ENCODE measurements around the gene GPRASP1. TPM values are rescaled to one million over a fixed set of nuclear protein-coding genes. Genes with fewer than 3 reads are reported as not detected.

The GPRASP1 gene
- 4.1 and 5.7 TPM in 2 replicates for total RNA-seq
- long read RNA-seq, partial matches to known transcripts: 0 of 5 reads
- long read RNA-seq, other reads (novel, unspliced or antisense): 5 of 5 reads

- H3K27me3 Mint-ChIP-seq: peaks cover 3% of the 10 kb centered on the region
- DNase-seq (ENCODE audit: low spot score, unreplicated experiment): peak; percentile 21
- H3K9me3 Mint-ChIP-seq (ENCODE audit: low read depth): peaks cover 20% of the 10 kb centered on the region
- H3K36me3 Mint-ChIP-seq (ENCODE audit: insufficient read depth): peaks cover 6% of the 10 kb centered on the region
- H3K4me3 Mint-ChIP-seq (ENCODE audit: low read depth): peak within 1 kb of the TSS; percentile 80
- no peaks in the 10 kb centered on the region for H3K4me1 Mint-ChIP-seq (ENCODE audit: low read depth)
- TF ChIP-seq CTCF (IDR thresholded peaks at IDR 0.05; ENCODE audit: unreplicated experiment): no peak
- peak within 1 kb of the TSS; percentile 27 for H3K27ac Mint-ChIP-seq
These were observed at the start of gene GPRASP1 for GRCh38 chrX:102651242-102652011. TSS of gene GPRASP1 (plus strand) at chrX:102651483. CDS start at chrX:102653914, 2,431 bp downstream.

GRCh38 chrX:102604327-102604726 lies 47.0 kb upstream of the GPRASP1 start:
- no peak for TF ChIP-seq CTCF (IDR thresholded peaks at IDR 0.05; ENCODE audit: unreplicated experiment)
- Mint-ChIP-seq H3K4me1 (ENCODE audit: low read depth) (peaks cover 6% of the 10 kb centered on the region), H3K27ac (no peak overlapping the region), H3K9me3 (ENCODE audit: low read depth) (peaks cover 26% of the 10 kb centered on the region), H3K36me3 (ENCODE audit: insufficient read depth) (peaks cover 13% of the 10 kb centered on the region), H3K4me3 (ENCODE audit: low read depth) (no peak overlapping the region), H3K27me3 (no peaks in the 10 kb centered on the region)
- DNase-seq (ENCODE audit: low spot score, unreplicated experiment): no peak

- Mint-ChIP-seq H3K4me1 (ENCODE audit: low read depth) (no peaks in the 10 kb centered on the region), H3K4me3 (ENCODE audit: low read depth) (no peak overlapping the region)
These were observed 45.2 kb upstream of the GPRASP1 start for GRCh38 chrX:102606115-102606514.

GRCh38 chrX:102610905-102611304 lies 40.4 kb upstream of the GPRASP1 start:
- Mint-ChIP-seq H3K9me3 (ENCODE audit: low read depth) (peaks cover 48% of the 10 kb centered on the region), H3K4me1 (ENCODE audit: low read depth) (no peaks in the 10 kb centered on the region), H3K36me3 (ENCODE audit: insufficient read depth) (peaks cover 17% of the 10 kb centered on the region), H3K4me3 (ENCODE audit: low read depth) (no peak overlapping the region), H3K27me3 (no peaks in the 10 kb centered on the region), H3K27ac (no peak overlapping the region)
- no peak for DNase-seq (ENCODE audit: low spot score, unreplicated experiment)
- no peak for TF ChIP-seq CTCF (IDR thresholded peaks at IDR 0.05; ENCODE audit: unreplicated experiment)

More at GRCh38 chrX:102606115-102606514, 45.2 kb upstream of the GPRASP1 start:
- Mint-ChIP-seq H3K9me3 (ENCODE audit: low read depth) (peaks cover 34% of the 10 kb centered on the region), H3K27ac (no peak overlapping the region), H3K27me3 (no peaks in the 10 kb centered on the region), H3K36me3 (ENCODE audit: insufficient read depth) (peaks cover 18% of the 10 kb centered on the region)
- no peak for TF ChIP-seq CTCF (IDR thresholded peaks at IDR 0.05; ENCODE audit: unreplicated experiment)
- DNase-seq (ENCODE audit: low spot score, unreplicated experiment): no peak

GRCh38 chrX:102624105-102624504 lies 27.2 kb upstream of the GPRASP1 start:
- Mint-ChIP-seq H3K4me3 (ENCODE audit: low read depth) (no peak overlapping the region), H3K36me3 (ENCODE audit: insufficient read depth) (peaks cover 50% of the 10 kb centered on the region), H3K9me3 (ENCODE audit: low read depth) (peaks cover 60% of the 10 kb centered on the region), H3K27me3 (no peaks in the 10 kb centered on the region), H3K27ac (no peak overlapping the region), H3K4me1 (ENCODE audit: low read depth) (no peaks in the 10 kb centered on the region)
- no peak for DNase-seq (ENCODE audit: low spot score, unreplicated experiment)
- no peak for TF ChIP-seq CTCF (IDR thresholded peaks at IDR 0.05; ENCODE audit: unreplicated experiment)

Measured in progenitor cell of endocrine pancreas (in vitro differentiated cells).